ENCODE results near the gene RAB5IF. TPM values are rescaled to one million over a fixed set of nuclear protein-coding genes. Genes with fewer than 3 reads are reported as not detected.

Gene RAB5IF
- total and polyA plus RNA-seq, 2 of the 4 experiments (the other 2 are of a cell fraction) = 74.0 to 93.1 TPM

DNA sequence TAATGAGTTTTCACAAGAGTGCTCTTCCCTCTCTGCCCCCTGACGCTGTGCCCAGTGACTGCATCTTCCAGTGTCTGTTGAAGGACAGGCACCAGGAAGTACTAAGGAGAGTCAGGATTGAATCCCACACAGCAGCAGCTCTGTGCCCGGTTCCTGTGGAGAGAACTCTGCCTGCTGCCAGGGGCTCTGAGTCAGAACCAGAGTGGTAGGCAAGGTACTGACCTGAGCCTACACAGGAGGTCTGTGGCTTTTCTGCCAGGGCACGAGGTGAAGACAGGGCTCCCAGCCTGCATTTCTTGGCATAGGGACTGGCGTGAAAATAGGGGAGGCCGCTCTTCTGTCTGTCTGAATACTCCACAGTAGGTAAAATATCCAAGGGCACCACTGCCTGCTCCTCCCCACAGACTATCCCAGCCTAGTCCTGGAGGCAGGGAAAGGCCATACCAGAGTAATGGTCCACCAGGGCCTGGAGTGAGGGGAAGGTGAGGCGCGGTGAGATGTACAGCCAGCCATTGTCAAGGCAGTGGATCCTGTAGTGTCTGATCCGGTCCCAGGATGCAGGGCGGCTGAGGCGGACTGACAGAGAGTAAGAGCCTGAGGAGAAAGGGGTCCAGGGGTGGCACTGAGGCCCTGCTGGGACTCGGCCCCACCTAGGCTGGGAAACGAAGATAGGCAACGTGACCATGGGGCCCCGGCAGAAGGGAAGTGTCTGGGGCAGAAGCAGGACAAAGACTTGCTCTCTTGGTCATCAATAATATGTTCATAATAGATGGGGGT, 9.4 kb downstream of the RAB5IF start:
- DNase-seq (no peak), ATAC-seq (ENCODE audit: low read depth) (no peak)
- no peak overlapping the region for H3K9ac ChIP-seq (ENCODE audit: low read depth, low read length)
- H3K36me3 ChIP-seq (ENCODE audit: control insufficient read depth, insufficient read depth, low read length) = peaks cover 37% of the 10 kb centered on the region
- H3K79me1 ChIP-seq (ENCODE audit: low read depth in 1 of 2, low read length in 2 of 2) = peaks cover 3 to 7% of the 10 kb centered on the region in 2 experiments; a peak in 2 of 4 replicates
- no peak overlapping the region for H2BK5ac ChIP-seq (ENCODE audit: low read depth, low read length, poor library complexity, severe bottlenecking)
- H2AK5ac ChIP-seq (ENCODE audit: low read depth, low read length) = no peak overlapping the region
- no peak overlapping the region for H2BK20ac ChIP-seq (ENCODE audit: low read depth, low read length)
- no peak overlapping the region for H3K27ac ChIP-seq (ENCODE audit: insufficient read depth, low read length)
- H3K4me3 ChIP-seq (ENCODE audit: insufficient read depth, low read depth, low read length) = no peak overlapping the region
- H3K23ac ChIP-seq (ENCODE audit: low read depth, low read length) = no peak overlapping the region
- 100% methylated on average over 4 of the region's 14 CpGs; no CpG with 5 or more reads in 1 of the 2 experiments for WGBS, 2 experiments (ENCODE audit: extremely low coverage in 2 of 2, insufficient read length in 1 of 2)
- peaks cover 8% of the 10 kb centered on the region; the same call in 1 of the 2 replicates for H4K20me1 ChIP-seq (ENCODE audit: insufficient read depth, low read length)
- H4K8ac ChIP-seq (ENCODE audit: low read depth in 2 of 2, low read length in 2 of 2) = no peak overlapping the region
- H2BK15ac ChIP-seq (ENCODE audit: low read depth, low read length) = no peak overlapping the region
- H3K14ac ChIP-seq (replicated peaks; ENCODE audit: low read depth, low read length) = no peak overlapping the region
- H4K5ac ChIP-seq (ENCODE audit: low read depth, low read length) = no peak overlapping the region
- H3K4me2 ChIP-seq (ENCODE audit: low read depth, low read length) = no peak overlapping the region
- no peak overlapping the region for H2AFZ ChIP-seq (replicated peaks; ENCODE audit: low read length, poor library complexity)
- dilution Hi-C loops (cut with HindIII; ENCODE audit: low sequenced_read_pairs, unreplicated experiment) = no loop called here
- no peaks in the 10 kb centered on the region for H3K9me1 ChIP-seq (ENCODE audit: insufficient read depth, low read length)
- H2AK9ac ChIP-seq (replicated peaks; ENCODE audit: low read depth, low read length, poor library complexity) = no peak overlapping the region
- POLR2A ChIA-PET (ENCODE audit: unreplicated experiment) = no interaction called here
- H3K18ac ChIP-seq (ENCODE audit: low read depth, low read length) = no peak overlapping the region
- no peaks in the 10 kb centered on the region for H3K9me3 ChIP-seq (ENCODE audit: control insufficient read depth, insufficient read depth, low read length)
- no peak overlapping the region for H4K91ac ChIP-seq (ENCODE audit: insufficient read depth, low read depth, low read length)
- CTCF ChIA-PET = no interaction called here
- in situ Hi-C loops (cut with MboI; ENCODE audit: low sequenced_read_pairs) = loop anchor here (5.0 to 10.0 kb wide), 2 partner anchors 140 to 272 kb away; no protein-coding TSS in a partner anchor
- H3K56ac ChIP-seq (ENCODE audit: extremely low read depth, insufficient read depth, low read length) = no peak overlapping the region
- no peak overlapping the region for H2BK120ac ChIP-seq (ENCODE audit: low read depth, low read length)
- H3K4me1 ChIP-seq (ENCODE audit: control insufficient read depth, insufficient read depth, low read length) = no peaks in the 10 kb centered on the region
- no TSS peak for BruUV-seq (replicated peaks)
- intact Hi-C loops (cut with micrococcal nuclease) = loop anchor here (10.0 kb wide), 1 partner anchor 270 kb away; no protein-coding TSS in a partner anchor
- H3K4ac ChIP-seq (ENCODE audit: low read depth, low read length) = no peak overlapping the region
- no peaks in the 10 kb centered on the region for H3K27me3 ChIP-seq (ENCODE audit: control insufficient read depth, insufficient read depth, low read length)
- TF ChIP-seq RCOR1 (IDR thresholded peaks at IDR 0.05; ENCODE audit: insufficient replicate concordance, low read length) = no peak
- no peak for TF ChIP-seq SMC3 (IDR thresholded peaks at IDR 0.05; ENCODE audit: low read depth, low read length)
- TF ChIP-seq BHLHE40 (IDR thresholded peaks at IDR 0.05; ENCODE audit: low read depth, low read length) = no peak
- TF ChIP-seq MXI1 (IDR thresholded peaks at IDR 0.05; ENCODE audit: borderline replicate concordance, low read depth, low read length) = no peak
- TF ChIP-seq MAZ (IDR thresholded peaks at IDR 0.05; ENCODE audit: borderline replicate concordance, low read depth, low read length) = no peak
- no peak for TF ChIP-seq RAD21 (IDR thresholded peaks at IDR 0.05; ENCODE audit: low read length)
- no peak for TF ChIP-seq FOS (IDR thresholded peaks at IDR 0.05; ENCODE audit: low read depth, low read length)
- TF ChIP-seq, protein P1, sequence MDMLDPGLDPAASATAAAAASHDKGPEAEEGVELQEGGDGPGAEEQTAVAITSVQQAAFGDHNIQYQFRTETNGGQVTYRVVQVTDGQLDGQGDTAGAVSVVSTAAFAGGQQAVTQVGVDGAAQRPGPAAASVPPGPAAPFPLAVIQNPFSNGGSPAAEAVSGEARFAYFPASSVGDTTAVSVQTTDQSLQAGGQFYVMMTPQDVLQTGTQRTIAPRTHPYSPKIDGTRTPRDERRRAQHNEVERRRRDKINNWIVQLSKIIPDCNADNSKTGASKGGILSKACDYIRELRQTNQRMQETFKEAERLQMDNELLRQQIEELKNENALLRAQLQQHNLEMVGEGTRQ (IDR thresholded peaks at IDR 0.05; ENCODE audit: low read depth, low read length) = no peak
- TF ChIP-seq CHD1 (IDR thresholded peaks at IDR 0.05; ENCODE audit: low read depth, low read length) = no peak
- no peak for TF ChIP-seq MAFK (IDR thresholded peaks at IDR 0.05; ENCODE audit: low read depth, low read length)
- TF ChIP-seq RFX5 (IDR thresholded peaks at IDR 0.05; ENCODE audit: low read depth, low read length) = no peak
- TF ChIP-seq, protein P2, sequence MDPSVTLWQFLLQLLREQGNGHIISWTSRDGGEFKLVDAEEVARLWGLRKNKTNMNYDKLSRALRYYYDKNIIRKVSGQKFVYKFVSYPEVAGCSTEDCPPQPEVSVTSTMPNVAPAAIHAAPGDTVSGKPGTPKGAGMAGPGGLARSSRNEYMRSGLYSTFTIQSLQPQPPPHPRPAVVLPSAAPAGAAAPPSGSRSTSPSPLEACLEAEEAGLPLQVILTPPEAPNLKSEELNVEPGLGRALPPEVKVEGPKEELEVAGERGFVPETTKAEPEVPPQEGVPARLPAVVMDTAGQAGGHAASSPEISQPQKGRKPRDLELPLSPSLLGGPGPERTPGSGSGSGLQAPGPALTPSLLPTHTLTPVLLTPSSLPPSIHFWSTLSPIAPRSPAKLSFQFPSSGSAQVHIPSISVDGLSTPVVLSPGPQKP (IDR thresholded peaks at IDR 0.05; ENCODE audit: borderline replicate concordance, low read depth, low read length) = no peak
- TF ChIP-seq NFE2L2 (IDR thresholded peaks at IDR 0.05; ENCODE audit: low read depth, low read length) = no peak
- TF ChIP-seq, protein P3, sequence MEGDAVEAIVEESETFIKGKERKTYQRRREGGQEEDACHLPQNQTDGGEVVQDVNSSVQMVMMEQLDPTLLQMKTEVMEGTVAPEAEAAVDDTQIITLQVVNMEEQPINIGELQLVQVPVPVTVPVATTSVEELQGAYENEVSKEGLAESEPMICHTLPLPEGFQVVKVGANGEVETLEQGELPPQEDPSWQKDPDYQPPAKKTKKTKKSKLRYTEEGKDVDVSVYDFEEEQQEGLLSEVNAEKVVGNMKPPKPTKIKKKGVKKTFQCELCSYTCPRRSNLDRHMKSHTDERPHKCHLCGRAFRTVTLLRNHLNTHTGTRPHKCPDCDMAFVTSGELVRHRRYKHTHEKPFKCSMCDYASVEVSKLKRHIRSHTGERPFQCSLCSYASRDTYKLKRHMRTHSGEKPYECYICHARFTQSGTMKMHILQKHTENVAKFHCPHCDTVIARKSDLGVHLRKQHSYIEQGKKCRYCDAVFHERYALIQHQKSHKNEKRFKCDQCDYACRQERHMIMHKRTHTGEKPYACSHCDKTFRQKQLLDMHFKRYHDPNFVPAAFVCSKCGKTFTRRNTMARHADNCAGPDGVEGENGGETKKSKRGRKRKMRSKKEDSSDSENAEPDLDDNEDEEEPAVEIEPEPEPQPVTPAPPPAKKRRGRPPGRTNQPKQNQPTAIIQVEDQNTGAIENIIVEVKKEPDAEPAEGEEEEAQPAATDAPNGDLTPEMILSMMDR (conservative IDR thresholded peaks at IDR 0.05; ENCODE audit: low read depth, low read length) = no peak
- no peak for TF ChIP-seq POLR2A (IDR thresholded peaks at IDR 0.05; ENCODE audit: low read depth, low read length)
